ENCODE measurements around the gene SH3BP2.
A peak's percentile ranks its signal among the peaks of the same experiment; 100 is the strongest.

SH3BP2 gene

GRCh38 chr4:2866160-2866861, 73.4 kb downstream of the SH3BP2 start:
- no peak for DNase-seq (ENCODE audit: low read depth, low spot score)
- CTCF ChIA-PET: interaction anchor here (0.8 kb wide), 1 partner anchor 103 kb away, joined by 4 read pairs; no protein-coding TSS in a partner anchor
- no peak for TF ChIP-seq CTCF (IDR thresholded peaks at IDR 0.05; ENCODE audit: insufficient read depth, low read length, missing control alignments)
- POLR2A ChIA-PET: no interaction called here
- H3K4me3 ChIP-seq (ENCODE audit: low read depth, low read length): no peak overlapping the region

GRCh38 chr4:2866891-2867290, 74.0 kb downstream of the SH3BP2 start:
- no peak for TF ChIP-seq CTCF (IDR thresholded peaks at IDR 0.05; ENCODE audit: insufficient read depth, low read length, missing control alignments)
- POLR2A ChIA-PET: no interaction called here

GRCh38 chr4:2867758-2868491, 75.0 kb downstream of the SH3BP2 start:
- CTCF ChIA-PET: interaction anchor here (0.6 to 1.6 kb wide), 4 partner anchors 8 to 106 kb away, joined by 3 to 5 read pairs (median 4); no protein-coding TSS in a partner anchor
- POLR2A ChIA-PET: no interaction called here

More at GRCh38 chr4:2866891-2867290, 74.0 kb downstream of the SH3BP2 start:
- CTCF ChIA-PET: interaction anchor here (0.6 to 1.6 kb wide), 5 partner anchors 9 to 105 kb away, joined by 3 to 5 read pairs (median 4); no protein-coding TSS in a partner anchor
- no peak overlapping the region for H3K4me3 ChIP-seq (ENCODE audit: low read depth, low read length)
- DNase-seq (ENCODE audit: low read depth, low spot score): no peak

GRCh38 chr4:2868877-2869487, 76.1 kb downstream of the SH3BP2 start:
- no peak for DNase-seq (ENCODE audit: low read depth, low spot score)
- POLR2A ChIA-PET: no interaction called here
- CTCF ChIA-PET: no interaction called here
- H3K4me3 ChIP-seq (ENCODE audit: low read depth, low read length): no peak overlapping the region
- TF ChIP-seq CTCF (IDR thresholded peaks at IDR 0.05; ENCODE audit: insufficient read depth, low read length, missing control alignments): no peak

More at GRCh38 chr4:2867758-2868491, 75.0 kb downstream of the SH3BP2 start:
- no peak for DNase-seq (ENCODE audit: low read depth, low spot score)
- TF ChIP-seq CTCF (IDR thresholded peaks at IDR 0.05; ENCODE audit: insufficient read depth, low read length, missing control alignments): no peak
- H3K4me3 ChIP-seq (ENCODE audit: low read depth, low read length): peak overlapping the region; percentile 28

GRCh38 chr4:2869659-2870058, 76.8 kb downstream of the SH3BP2 start:
- POLR2A ChIA-PET: no interaction called here
- no peak for TF ChIP-seq CTCF (IDR thresholded peaks at IDR 0.05; ENCODE audit: insufficient read depth, low read length, missing control alignments)

GRCh38 chr4:2870082-2870481, 77.2 kb downstream of the SH3BP2 start:
- POLR2A ChIA-PET: no interaction called here
- no peak for TF ChIP-seq CTCF (IDR thresholded peaks at IDR 0.05; ENCODE audit: insufficient read depth, low read length, missing control alignments)
- DNase-seq (ENCODE audit: low read depth, low spot score): no peak
- CTCF ChIA-PET: interaction anchor here (1.1 kb wide), 1 partner anchor 105 kb away, joined by 4 read pairs; no protein-coding TSS in a partner anchor
- no peak overlapping the region for H3K4me3 ChIP-seq (ENCODE audit: low read depth, low read length)

More at GRCh38 chr4:2869659-2870058, 76.8 kb downstream of the SH3BP2 start:
- no peak for DNase-seq (ENCODE audit: low read depth, low spot score)
- CTCF ChIA-PET: interaction anchor here (1.1 kb wide), 1 partner anchor 105 kb away, joined by 4 read pairs; no protein-coding TSS in a partner anchor
- H3K4me3 ChIP-seq (ENCODE audit: low read depth, low read length): no peak overlapping the region

Data from AG04449 (cell line).